ENCODE results near the gene TMEM11. TPM values are rescaled to one million over a fixed set of nuclear protein-coding genes. Genes with fewer than 3 reads are reported as not detected.

Gene TMEM11
- total RNA-seq, 1 experiment from 2014 or later = 47.6 TPM

DNA sequence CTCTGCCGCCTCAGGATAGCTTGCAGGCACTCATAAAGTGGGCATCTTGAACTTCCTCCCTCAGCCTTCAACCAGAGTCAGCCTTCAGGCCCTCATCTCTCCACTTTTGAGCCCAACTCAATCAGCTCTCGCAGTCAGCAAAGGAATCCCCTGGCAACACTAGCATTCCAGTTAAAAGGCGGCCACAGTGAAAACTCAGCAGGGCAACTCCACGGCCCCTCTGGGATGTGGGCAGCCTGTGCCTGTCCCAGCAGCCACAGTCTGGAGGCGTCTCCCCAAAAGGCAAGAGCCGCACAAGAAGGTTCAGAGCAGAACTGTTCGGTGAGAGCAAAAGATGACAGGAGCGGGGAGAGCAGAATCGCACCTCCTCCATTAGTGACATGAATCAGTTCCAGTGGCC, 9.0 kb downstream of the TMEM11 start:
- BruUV-seq (replicated peaks) = no TSS peak
- TF ChIP-seq, protein P1, sequence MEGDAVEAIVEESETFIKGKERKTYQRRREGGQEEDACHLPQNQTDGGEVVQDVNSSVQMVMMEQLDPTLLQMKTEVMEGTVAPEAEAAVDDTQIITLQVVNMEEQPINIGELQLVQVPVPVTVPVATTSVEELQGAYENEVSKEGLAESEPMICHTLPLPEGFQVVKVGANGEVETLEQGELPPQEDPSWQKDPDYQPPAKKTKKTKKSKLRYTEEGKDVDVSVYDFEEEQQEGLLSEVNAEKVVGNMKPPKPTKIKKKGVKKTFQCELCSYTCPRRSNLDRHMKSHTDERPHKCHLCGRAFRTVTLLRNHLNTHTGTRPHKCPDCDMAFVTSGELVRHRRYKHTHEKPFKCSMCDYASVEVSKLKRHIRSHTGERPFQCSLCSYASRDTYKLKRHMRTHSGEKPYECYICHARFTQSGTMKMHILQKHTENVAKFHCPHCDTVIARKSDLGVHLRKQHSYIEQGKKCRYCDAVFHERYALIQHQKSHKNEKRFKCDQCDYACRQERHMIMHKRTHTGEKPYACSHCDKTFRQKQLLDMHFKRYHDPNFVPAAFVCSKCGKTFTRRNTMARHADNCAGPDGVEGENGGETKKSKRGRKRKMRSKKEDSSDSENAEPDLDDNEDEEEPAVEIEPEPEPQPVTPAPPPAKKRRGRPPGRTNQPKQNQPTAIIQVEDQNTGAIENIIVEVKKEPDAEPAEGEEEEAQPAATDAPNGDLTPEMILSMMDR (conservative IDR thresholded peaks at IDR 0.05; ENCODE audit: low read depth, low read length) = no peak
- no peak for TF ChIP-seq EZH2 (IDR thresholded peaks at IDR 0.05; ENCODE audit: borderline replicate concordance, low read depth, low read length, poor library complexity, severe bottlenecking)
- CTCF ChIA-PET = no interaction called here
- Histone ChIP-seq H3K4me3 (ENCODE audit: low read depth, low read length, poor library complexity, severe bottlenecking) (no peak overlapping the region), H3K27ac (ENCODE audit: low read depth, low read length, poor library complexity, severe bottlenecking) (no peak overlapping the region), H3K36me3 (ENCODE audit: insufficient read depth, low read length, poor library complexity, severe bottlenecking) (peaks cover 16% of the 10 kb centered on the region), H3K4me1 (ENCODE audit: insufficient read depth, low read length, poor library complexity, severe bottlenecking) (no peaks in the 10 kb centered on the region), H3K9me3 (ENCODE audit: low read depth, low read length, poor library complexity, severe bottlenecking) (no peaks in the 10 kb centered on the region), H3K27me3 (replicated peaks; ENCODE audit: insufficient read depth, low read depth, low read length, poor library complexity) (no peaks in the 10 kb centered on the region)
- POLR2A ChIA-PET (ENCODE audit: low non-redundant PET) = no interaction called here
- intact Hi-C loops (cut with micrococcal nuclease; ENCODE audit: unreplicated experiment) = no loop called here
- DNase-seq (ENCODE audit: low spot score) = no peak

DNA sequence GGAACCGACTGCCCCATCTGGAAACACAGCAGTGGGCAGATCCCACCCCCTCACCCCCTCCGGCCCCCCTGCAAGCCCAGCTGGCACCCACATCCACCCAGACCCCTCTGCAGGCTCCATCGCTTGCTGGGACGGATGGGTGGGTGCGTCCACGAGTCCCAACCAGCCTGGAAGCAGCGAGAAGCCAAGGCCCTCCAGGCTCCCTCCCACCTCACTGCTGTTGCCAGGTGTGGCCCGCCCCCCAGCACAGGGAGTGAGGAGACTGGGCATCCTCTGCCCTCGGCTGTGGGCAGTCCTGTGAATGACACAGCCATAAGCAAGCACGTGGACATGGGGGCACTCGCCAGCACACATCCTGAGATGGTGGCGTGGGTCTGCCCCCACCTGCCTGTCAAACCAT, 11.4 kb downstream of the TMEM11 start:
- TF ChIP-seq, protein P1 (conservative IDR thresholded peaks at IDR 0.05; ENCODE audit: low read depth, low read length) = no peak
- no peak for TF ChIP-seq EZH2 (IDR thresholded peaks at IDR 0.05; ENCODE audit: borderline replicate concordance, low read depth, low read length, poor library complexity, severe bottlenecking)
- H3K36me3 ChIP-seq (ENCODE audit: insufficient read depth, low read length, poor library complexity, severe bottlenecking) = peaks cover 18% of the 10 kb centered on the region
- intact Hi-C loops (cut with micrococcal nuclease; ENCODE audit: unreplicated experiment) = no loop called here
- ChIA-PET CTCF (no interaction called here), POLR2A (ENCODE audit: low non-redundant PET) (no interaction called here)
- H3K27me3 ChIP-seq (replicated peaks; ENCODE audit: insufficient read depth, low read depth, low read length, poor library complexity) = no peaks in the 10 kb centered on the region
- no peak overlapping the region for H3K4me3 ChIP-seq (ENCODE audit: low read depth, low read length, poor library complexity, severe bottlenecking)
- no TSS peak for BruUV-seq (replicated peaks)
- H3K4me1 ChIP-seq (ENCODE audit: insufficient read depth, low read length, poor library complexity, severe bottlenecking) = no peaks in the 10 kb centered on the region
- no peak overlapping the region for H3K27ac ChIP-seq (ENCODE audit: low read depth, low read length, poor library complexity, severe bottlenecking)
- no peak for DNase-seq (ENCODE audit: low spot score)
- no peaks in the 10 kb centered on the region for H3K9me3 ChIP-seq (ENCODE audit: low read depth, low read length, poor library complexity, severe bottlenecking)

DNA sequence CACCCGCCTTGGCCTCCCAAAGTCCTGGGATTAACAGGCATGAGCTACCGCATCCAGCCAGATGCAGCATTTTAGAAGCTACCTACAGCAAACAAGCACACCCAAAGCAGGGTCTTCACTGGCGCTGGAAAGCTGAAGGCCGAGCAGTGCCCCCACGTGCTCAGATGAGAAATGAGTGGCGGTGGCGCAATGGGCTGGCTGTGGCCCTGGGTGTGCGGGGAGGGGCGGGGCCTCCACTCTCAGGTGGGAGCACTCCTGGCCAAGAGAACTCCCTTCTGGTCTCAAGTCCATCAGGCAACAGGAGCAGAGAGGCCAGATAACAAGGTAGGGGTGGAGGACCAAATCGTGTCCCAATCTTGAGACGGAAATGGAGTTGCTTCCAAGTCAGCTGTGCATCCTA, 12.1 kb downstream of the TMEM11 start:
- no peak for TF ChIP-seq EZH2 (IDR thresholded peaks at IDR 0.05; ENCODE audit: borderline replicate concordance, low read depth, low read length, poor library complexity, severe bottlenecking)
- intact Hi-C loops (cut with micrococcal nuclease; ENCODE audit: unreplicated experiment) = no loop called here
- H3K9me3 ChIP-seq (ENCODE audit: low read depth, low read length, poor library complexity, severe bottlenecking) = no peaks in the 10 kb centered on the region
- no peaks in the 10 kb centered on the region for H3K27me3 ChIP-seq (replicated peaks; ENCODE audit: insufficient read depth, low read depth, low read length, poor library complexity)
- ChIA-PET POLR2A (ENCODE audit: low non-redundant PET) (no interaction called here), CTCF (no interaction called here)
- H3K27ac ChIP-seq (ENCODE audit: low read depth, low read length, poor library complexity, severe bottlenecking) = no peak overlapping the region
- H3K4me3 ChIP-seq (ENCODE audit: low read depth, low read length, poor library complexity, severe bottlenecking) = no peak overlapping the region
- peaks cover 22% of the 10 kb centered on the region for H3K36me3 ChIP-seq (ENCODE audit: insufficient read depth, low read length, poor library complexity, severe bottlenecking)
- BruUV-seq (replicated peaks) = no TSS peak
- DNase-seq (ENCODE audit: low spot score) = no peak
- H3K4me1 ChIP-seq (ENCODE audit: insufficient read depth, low read length, poor library complexity, severe bottlenecking) = no peaks in the 10 kb centered on the region

DNA sequence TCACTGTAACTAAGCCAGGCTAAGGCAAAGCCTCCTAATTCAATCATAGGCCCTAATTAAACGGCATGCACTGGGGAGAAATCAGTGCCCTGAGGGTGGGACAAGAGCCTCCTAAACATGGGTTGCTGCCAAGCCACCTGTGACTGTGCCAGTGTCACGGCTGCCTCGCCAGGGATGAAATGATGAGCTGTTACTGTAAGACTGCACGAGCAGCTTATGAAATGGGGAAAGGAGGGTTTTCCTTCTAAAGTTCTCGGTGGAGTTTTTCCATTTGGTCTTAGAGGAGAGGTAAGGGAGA, 12.7 kb downstream of the TMEM11 start:
- DNase-seq (ENCODE audit: low spot score) = peak; percentile 43
- H3K36me3 ChIP-seq (ENCODE audit: insufficient read depth, low read length, poor library complexity, severe bottlenecking) = peaks cover 25% of the 10 kb centered on the region
- no peaks in the 10 kb centered on the region for H3K9me3 ChIP-seq (ENCODE audit: low read depth, low read length, poor library complexity, severe bottlenecking)
- ChIA-PET POLR2A (ENCODE audit: low non-redundant PET) (no interaction called here), CTCF (no interaction called here)
- H3K4me3 ChIP-seq (ENCODE audit: low read depth, low read length, poor library complexity, severe bottlenecking) = no peak overlapping the region
- BruUV-seq (replicated peaks) = no TSS peak
- H3K4me1 ChIP-seq (ENCODE audit: insufficient read depth, low read length, poor library complexity, severe bottlenecking) = no peaks in the 10 kb centered on the region
- no peaks in the 10 kb centered on the region for H3K27me3 ChIP-seq (replicated peaks; ENCODE audit: insufficient read depth, low read depth, low read length, poor library complexity)
- intact Hi-C loops (cut with micrococcal nuclease; ENCODE audit: unreplicated experiment) = no loop called here
- TF ChIP-seq EZH2 (IDR thresholded peaks at IDR 0.05; ENCODE audit: borderline replicate concordance, low read depth, low read length, poor library complexity, severe bottlenecking) = no peak
- TF ChIP-seq, protein P1 (conservative IDR thresholded peaks at IDR 0.05; ENCODE audit: low read depth, low read length) = no peak
- H3K27ac ChIP-seq (ENCODE audit: low read depth, low read length, poor library complexity, severe bottlenecking) = no peak overlapping the region
